Right cardiac atrium (tissue), 5 donors: ENCODE data around the gene ARL6IP5. TPM values are rescaled to one million over a fixed set of nuclear protein-coding genes. Genes with fewer than 3 reads are reported as not detected.

Experiments
- ATAC-seq, 2 donors: fragments of 200-7000 bp; cut with Tn5 transposase; one replicate each; pipeline versions ENCODE4 v1.8.0 to v1.9.1; 2020; ENCODE audit warnings: moderate library complexity in 2 of 2, mild to moderate bottlenecking in 1 of 2
- DNase-seq, 3 donors: peaks; one replicate each; pipeline ENCODE4 v3.0.0-alpha.2; 2020
- H3K27ac ChIP-seq: one replicate; pipeline ENCODE4 v1.5.1; 2013; ENCODE audit warnings: mild to moderate bottlenecking, low read length, control low read depth, moderate library complexity
- H3K27me3 ChIP-seq: one replicate; pipeline ENCODE4 v1.6.1; 2013; ENCODE audit not compliant: control insufficient read depth, insufficient read depth
- H3K4me1 ChIP-seq: one replicate; pipeline ENCODE4 v1.6.1; 2013; ENCODE audit warnings: low read length; ENCODE audit not compliant: control insufficient read depth, insufficient read depth
- H3K4me3 ChIP-seq: one replicate; pipeline ENCODE4 v1.5.1; 2013; ENCODE audit warnings: low read length, control low read depth
- H3K9me3 ChIP-seq: one replicate; pipeline ENCODE4 v1.6.1; 2013; ENCODE audit warnings: low read length; ENCODE audit not compliant: control insufficient read depth
- WGBS: extraction: QIAGEN DNeasy Blood & Tissue Kit; methylation state at CpG from one replicate; pipeline ENCODE4 v1.1.7; 2013; 5-methylcytosine and 5-hydroxymethylcytosine counted together
- intact Hi-C, 4 donors: fragments of 100-400 bp; cut with DNase I; formaldehyde crosslinking; loops; one replicate each; pipeline versions ENCODE4 v1.11.0 to v1.14.0; 2022 to 2023
- polyA plus RNA-seq: library from polyadenylated mRNA; stranded (reverse); fragments of 200-250 nt; gene quantifications from one replicate; pipeline ENCODE4 v1.2.3, GENCODE V29; 2013
- total RNA-seq, 4 donors: library from RNA; stranded (reverse); fragmentation: NEBNext Ultra II Directional; extraction: Animal tissue kit (Norgen Biotek cat#: 25700); gene quantifications; one replicate each; pipeline ENCODE4 v1.2.1, GENCODE V29; 2021
- donor health status: healthy with polysubstance abuse.
- donor health status: DM: no; HTN: yes; CAD: no.
- donor health status: DM: no; HTN: no; CAD: no.
- donor health status: DM: no; HTN: yes; CAD: no; lungs with severe emphysema.
- donor health status: DM: yes; HTN: yes; CAD: no.

Gene ARL6IP5
- total and polyA plus RNA-seq, 5 donors = 162 to 261 (median 233) TPM

DNA sequence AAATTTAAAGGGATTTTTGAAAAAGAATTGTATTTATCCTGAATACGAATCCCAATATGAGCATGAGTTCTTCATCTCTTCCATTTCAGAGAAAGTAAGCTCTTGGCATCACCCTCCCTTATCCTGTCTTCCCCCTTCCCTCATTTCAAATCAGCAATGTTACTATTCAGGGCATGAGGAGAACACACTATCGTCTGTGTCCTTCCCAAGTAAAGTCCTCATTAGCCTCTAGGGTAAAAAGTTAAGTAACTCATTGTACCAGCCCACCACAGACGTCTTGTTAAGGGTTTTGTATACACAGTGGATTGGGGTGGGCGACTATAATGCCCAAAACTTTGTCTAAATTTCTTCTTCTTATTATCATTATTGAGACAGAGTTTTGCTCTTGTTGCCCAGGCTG, 14.8 kb downstream of the ARL6IP5 start:
- Histone ChIP-seq H3K9me3 (no peaks in the 10 kb centered on the region), H3K27me3 (no peaks in the 10 kb centered on the region), H3K4me3 (no peak overlapping the region), H3K4me1 (peaks cover 13% of the 10 kb centered on the region), H3K27ac (peak overlapping the region; percentile 52)
- intact Hi-C loops = no loop called here
- 70% methylated on average over 4 of the region's 4 CpGs for WGBS
- ATAC-seq (no peak), DNase-seq (no peak)

DNA sequence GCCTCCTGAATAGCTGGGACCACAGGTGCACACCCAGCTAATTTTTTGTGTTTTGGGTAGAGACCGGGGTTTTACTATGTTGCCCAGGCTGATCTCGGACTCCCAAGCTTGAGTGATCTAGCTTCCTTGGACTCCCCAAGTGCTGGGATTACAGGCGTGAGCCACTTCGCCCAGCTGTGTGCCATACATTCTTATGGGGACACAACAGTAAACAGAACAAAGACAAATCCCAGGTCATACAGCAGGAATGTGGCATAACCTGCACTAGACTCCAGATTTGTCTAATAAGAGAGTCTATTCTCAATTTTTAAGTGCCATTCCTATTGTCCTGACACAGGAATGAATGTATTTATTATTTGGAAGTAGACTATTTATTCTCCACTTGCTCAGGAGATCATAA, 17.6 kb downstream of the ARL6IP5 start:
- intact Hi-C loops = no loop called here
- no peak for ATAC-seq
- Histone ChIP-seq H3K4me3 (no peak overlapping the region), H3K27ac (peak overlapping the region; percentile 23), H3K4me1 (peaks cover 13% of the 10 kb centered on the region), H3K9me3 (no peaks in the 10 kb centered on the region), H3K27me3 (no peaks in the 10 kb centered on the region)
- DNase-seq = no peak
- 83% methylated on average over 4 of the region's 4 CpGs for WGBS

DNA sequence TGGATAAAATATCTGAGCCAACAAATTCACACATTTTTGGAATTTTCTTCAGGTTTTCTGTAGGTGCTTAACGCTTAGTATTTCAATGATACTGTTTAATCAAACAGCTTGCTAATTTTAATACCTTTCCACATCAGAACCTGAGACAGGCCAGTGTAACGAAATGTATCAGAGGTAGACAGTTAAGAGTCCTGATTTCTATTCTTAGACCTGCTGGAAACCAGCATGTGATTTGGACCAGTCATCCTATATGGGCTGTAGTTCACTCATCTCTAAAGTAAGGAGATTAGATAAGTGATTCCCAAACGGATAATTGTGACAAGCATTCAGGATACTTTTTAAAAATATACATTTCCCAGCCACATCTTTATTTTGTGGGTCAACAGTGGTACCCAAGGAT, 18.4 kb downstream of the ARL6IP5 start:
- DNase-seq = no peak
- Histone ChIP-seq H3K4me1 (peaks cover 11% of the 10 kb centered on the region), H3K4me3 (no peak overlapping the region), H3K9me3 (no peaks in the 10 kb centered on the region), H3K27ac (no peak overlapping the region), H3K27me3 (no peaks in the 10 kb centered on the region)
- intact Hi-C loops = no loop called here
- ATAC-seq = no peak
- WGBS = 61% methylated on average over 3 of the region's 3 CpGs

DNA sequence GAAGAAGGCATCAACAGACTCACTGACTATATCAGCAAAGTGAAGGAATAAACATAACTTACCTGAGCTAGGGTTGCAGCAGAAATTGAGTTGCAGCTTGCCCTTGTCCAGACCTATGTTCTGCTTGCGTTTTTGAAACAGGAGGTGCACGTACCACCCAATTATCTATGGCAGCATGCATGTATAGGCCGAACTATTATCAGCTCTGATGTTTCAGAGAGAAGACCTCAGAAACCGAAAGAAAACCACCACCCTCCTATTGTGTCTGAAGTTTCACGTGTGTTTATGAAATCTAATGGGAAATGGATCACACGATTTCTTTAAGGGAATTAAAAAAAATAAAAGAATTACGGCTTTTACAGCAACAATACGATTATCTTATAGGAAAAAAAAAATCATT, 19.8 kb downstream of the ARL6IP5 start:
- H3K4me3 ChIP-seq = no peak overlapping the region
- H3K27me3 ChIP-seq = no peaks in the 10 kb centered on the region
- no peak for ATAC-seq
- peaks cover 9% of the 10 kb centered on the region for H3K4me1 ChIP-seq
- WGBS = 75% methylated on average over 8 of the region's 8 CpGs
- peak overlapping the region; percentile 25 for H3K27ac ChIP-seq
- no peaks in the 10 kb centered on the region for H3K9me3 ChIP-seq
- intact Hi-C loops = no loop called here
- no peak for DNase-seq

DNA sequence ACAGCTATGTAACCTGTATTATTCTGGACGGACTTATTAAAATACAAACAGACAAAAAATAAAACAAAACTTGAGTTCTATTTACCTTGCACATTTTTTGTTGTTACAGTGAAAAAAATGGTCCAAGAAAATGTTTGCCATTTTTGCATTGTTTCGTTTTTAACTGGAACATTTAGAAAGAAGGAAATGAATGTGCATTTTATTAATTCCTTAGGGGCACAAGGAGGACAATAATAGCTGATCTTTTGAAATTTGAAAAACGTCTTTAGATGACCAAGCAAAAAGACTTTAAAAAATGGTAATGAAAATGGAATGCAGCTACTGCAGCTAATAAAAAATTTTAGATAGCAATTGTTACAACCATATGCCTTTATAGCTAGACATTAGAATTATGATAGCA, 20.6 kb downstream of the ARL6IP5 start:
- WGBS = 33% methylated on average over 3 of the region's 3 CpGs
- H3K9me3 ChIP-seq = no peaks in the 10 kb centered on the region
- H3K4me3 ChIP-seq = no peak overlapping the region
- H3K27ac ChIP-seq = no peak overlapping the region
- intact Hi-C loops = no loop called here
- ATAC-seq = no peak
- H3K4me1 ChIP-seq = peaks cover 7% of the 10 kb centered on the region
- no peaks in the 10 kb centered on the region for H3K27me3 ChIP-seq
- no peak for DNase-seq

DNA sequence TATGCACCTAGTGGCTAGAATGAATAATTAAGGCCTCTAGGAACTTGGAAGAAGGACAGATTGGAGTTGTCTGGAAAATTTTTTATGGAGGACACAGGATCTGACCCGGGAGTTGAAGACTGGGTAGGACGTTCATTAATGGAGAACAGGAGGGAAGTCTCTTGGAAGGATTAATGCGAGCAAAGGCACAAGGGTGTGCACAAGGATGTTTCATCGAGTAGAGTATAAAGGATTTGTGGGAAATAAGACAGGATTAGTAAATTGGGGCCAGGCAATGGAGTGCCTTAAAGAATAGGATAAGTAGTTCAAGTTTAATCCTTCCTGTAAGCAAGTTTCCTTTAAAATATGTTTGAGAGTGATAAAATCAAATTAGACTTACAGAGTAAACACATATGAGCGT, 23.1 kb downstream of the ARL6IP5 start:
- H3K4me1 ChIP-seq = peaks cover 3% of the 10 kb centered on the region
- H3K4me3 ChIP-seq = no peak overlapping the region
- no peaks in the 10 kb centered on the region for H3K9me3 ChIP-seq
- no peak overlapping the region for H3K27ac ChIP-seq
- no peak for DNase-seq
- H3K27me3 ChIP-seq = no peaks in the 10 kb centered on the region
- WGBS = 88% methylated on average over 5 of the region's 5 CpGs
- intact Hi-C loops = no loop called here
- ATAC-seq = no peak

DNA sequence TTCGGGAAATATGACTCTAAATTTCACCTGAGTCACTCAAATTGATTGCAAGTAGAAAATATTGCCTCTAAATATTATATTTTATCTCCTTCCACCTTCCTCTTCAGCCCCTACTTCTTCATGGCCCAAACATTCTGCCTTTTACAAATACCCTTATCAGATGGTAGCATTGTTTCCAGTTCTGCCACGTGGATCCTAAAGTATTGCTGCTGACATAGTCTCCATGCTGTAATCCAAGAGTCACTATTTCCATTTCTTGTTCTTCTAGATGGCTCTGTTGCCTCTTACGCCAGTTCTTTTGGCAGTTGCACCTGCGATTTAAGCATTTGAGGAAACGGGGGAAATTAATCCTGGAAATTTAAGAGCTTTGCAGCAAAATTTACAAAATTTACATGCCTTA, 24.1 kb downstream of the ARL6IP5 start:
- peak in 1 of 2 donors; percentile 72 for ATAC-seq
- intact Hi-C loops = no loop called here
- DNase-seq = no peak
- Histone ChIP-seq H3K27me3 (no peaks in the 10 kb centered on the region), H3K4me3 (no peak overlapping the region), H3K4me1 (peaks cover 3% of the 10 kb centered on the region), H3K27ac (no peak overlapping the region), H3K9me3 (no peaks in the 10 kb centered on the region)
- WGBS = 74% methylated on average over 5 of the region's 5 CpGs

DNA sequence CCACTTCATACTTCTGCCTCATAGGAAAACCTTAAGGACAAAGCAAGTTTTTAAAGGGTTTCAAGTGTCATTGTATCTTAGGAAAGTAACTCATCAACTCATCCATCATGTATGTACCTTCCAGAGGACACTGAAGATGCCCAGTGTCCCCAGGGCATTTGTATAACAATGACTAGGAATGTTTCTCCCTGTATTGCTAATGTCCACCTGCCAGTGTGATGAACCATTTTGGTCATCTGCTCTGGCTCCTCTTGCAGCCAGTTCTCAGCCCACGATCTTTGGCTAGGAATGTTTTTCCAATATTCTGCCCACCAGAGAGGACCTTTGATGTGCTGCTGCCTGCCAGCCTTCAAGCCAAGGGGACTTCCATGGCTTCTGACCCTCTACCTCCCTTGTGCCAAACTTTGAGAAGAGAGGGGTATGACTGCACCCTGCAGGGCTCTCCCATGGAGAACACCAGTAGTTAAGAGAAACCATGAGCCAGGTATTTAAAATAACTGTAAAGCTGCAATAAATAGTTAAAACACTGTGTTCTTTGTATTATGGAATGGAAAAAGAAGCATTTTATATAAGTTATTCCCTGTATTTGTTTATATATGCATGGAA, 26.3 kb downstream of the ARL6IP5 start:
- no peak for DNase-seq
- H3K9me3 ChIP-seq = no peaks in the 10 kb centered on the region
- ATAC-seq = no peak
- H3K4me1 ChIP-seq = no peaks in the 10 kb centered on the region
- no peak overlapping the region for H3K27ac ChIP-seq
- H3K27me3 ChIP-seq = no peaks in the 10 kb centered on the region
- no peak overlapping the region for H3K4me3 ChIP-seq
- intact Hi-C loops = no loop called here
- 65% methylated on average over 1 of the region's 1 CpG for WGBS

DNA sequence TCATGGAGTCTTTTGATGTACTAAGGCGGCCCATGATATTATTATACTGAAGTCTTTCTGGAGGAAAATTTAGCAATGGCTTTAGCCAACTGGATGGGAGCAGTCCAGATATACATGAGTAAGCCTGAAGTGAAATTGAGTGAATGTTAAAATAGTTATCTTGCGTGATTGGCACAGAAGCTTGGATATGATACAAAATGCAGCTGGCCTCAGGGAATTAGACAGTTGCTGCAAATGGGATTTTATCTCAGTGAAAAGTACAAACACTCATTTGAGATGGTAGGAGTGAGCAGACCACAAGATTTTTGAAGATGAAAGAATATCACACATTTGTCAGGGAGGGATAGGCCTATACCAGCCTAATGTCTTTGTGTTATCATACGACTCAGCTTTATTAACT, 28.8 kb downstream of the ARL6IP5 start:
- H3K9me3 ChIP-seq = no peaks in the 10 kb centered on the region
- no peak overlapping the region for H3K27ac ChIP-seq
- 50% methylated on average over 3 of the region's 3 CpGs for WGBS
- no peak for DNase-seq
- H3K4me1 ChIP-seq = peaks cover 1% of the 10 kb centered on the region
- peak; percentile 51 to 60 for ATAC-seq
- H3K27me3 ChIP-seq = no peaks in the 10 kb centered on the region
- intact Hi-C loops = no loop called here
- H3K4me3 ChIP-seq = no peak overlapping the region

DNA sequence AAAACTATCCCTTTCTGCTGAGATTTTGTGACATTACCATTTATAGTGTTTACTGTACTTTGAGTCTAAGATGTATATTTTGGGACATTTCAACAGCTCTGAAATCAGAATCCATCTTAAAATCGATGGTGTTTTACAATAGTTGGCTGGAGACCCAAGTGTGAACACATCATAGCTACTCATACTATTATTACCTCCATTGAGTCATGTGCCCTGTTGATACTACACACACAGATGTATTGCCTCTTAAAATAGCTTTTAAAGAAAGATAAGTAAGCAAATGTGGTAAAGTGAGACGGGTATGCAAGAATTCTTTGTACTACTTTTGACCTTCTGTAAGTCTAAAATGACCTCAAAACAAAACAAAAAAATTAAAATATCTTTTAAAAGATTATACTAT, 31.0 kb downstream of the ARL6IP5 start:
- 42% methylated on average over 2 of the region's 2 CpGs for WGBS
- DNase-seq = no peak
- peak overlapping the region; percentile 32 for H3K4me3 ChIP-seq
- H3K27ac ChIP-seq = no peak overlapping the region
- peaks cover 1% of the 10 kb centered on the region for H3K4me1 ChIP-seq
- no peaks in the 10 kb centered on the region for H3K27me3 ChIP-seq
- intact Hi-C loops = no loop called here
- ATAC-seq = peak; percentile 54 to 69
- no peaks in the 10 kb centered on the region for H3K9me3 ChIP-seq

DNA sequence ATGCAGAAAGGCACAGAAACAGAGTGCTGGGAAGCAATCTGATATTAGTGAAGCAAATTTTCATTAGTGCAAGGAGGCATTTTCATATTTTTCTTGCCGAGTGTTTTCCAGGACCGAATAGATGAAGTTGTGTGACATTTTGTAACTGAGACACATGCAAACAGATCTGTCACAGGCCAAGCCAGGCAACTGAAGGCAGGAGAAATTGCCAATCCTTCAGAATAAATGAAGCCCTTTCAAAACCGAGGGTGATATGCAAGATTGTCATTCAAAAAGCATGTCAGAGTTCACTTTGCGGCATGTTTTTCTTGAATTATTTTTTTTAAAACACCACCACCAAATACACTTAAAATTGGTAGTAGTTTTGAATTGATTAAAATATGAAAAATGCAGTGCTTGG, 31.4 kb downstream of the ARL6IP5 start:
- Histone ChIP-seq H3K27ac (peak overlapping the region; percentile 94), H3K27me3 (no peaks in the 10 kb centered on the region), H3K4me3 (peak overlapping the region; percentile 32), H3K9me3 (no peaks in the 10 kb centered on the region), H3K4me1 (peaks cover 1% of the 10 kb centered on the region)
- DNase-seq (no peak), ATAC-seq (no peak)
- intact Hi-C loops = no loop called here
- WGBS = 57% methylated on average over 4 of the region's 4 CpGs

DNA sequence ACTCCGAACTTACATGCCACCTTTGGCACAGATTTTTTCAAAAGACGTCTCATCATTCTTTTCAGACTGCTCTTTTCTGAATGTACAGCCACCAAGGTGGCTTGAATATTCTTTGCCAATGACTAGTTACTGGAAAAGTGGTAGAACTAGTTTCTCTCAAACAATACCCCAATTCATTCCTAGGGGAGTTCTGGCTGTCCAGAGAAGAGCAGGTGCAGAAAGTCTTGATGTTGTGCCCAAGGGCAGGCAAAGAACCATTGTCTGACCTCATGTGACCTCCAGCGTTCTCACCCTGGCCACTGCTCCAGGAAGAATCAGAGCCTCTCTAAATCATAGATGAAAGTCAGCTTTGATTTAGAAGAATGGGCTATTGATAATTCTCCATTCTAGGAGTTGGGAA, 32.2 kb downstream of the ARL6IP5 start:
- intact Hi-C loops = no loop called here
- Histone ChIP-seq H3K9me3 (no peaks in the 10 kb centered on the region), H3K27ac (peak overlapping the region; percentile 85), H3K4me1 (peaks cover 1% of the 10 kb centered on the region), H3K27me3 (no peaks in the 10 kb centered on the region), H3K4me3 (peak overlapping the region; percentile 9)
- ATAC-seq (no peak), DNase-seq (no peak)
- WGBS = 52% methylated on average over 3 of the region's 3 CpGs
